A549 (cell line): ENCODE data around the gene SMIM9. TPM values are rescaled to one million over a fixed set of nuclear protein-coding genes. Genes with fewer than 3 reads are reported as not detected.
A peak's percentile ranks its signal among the peaks of the same experiment; 100 is the strongest.

Experiments used
- ATAC-seq, 2 experiments: fragments of 200-7000 bp in 1 of 2; fragments of >200 bp in 1 of 2; cut with Nextera tagmentation in 1 of 2; cut with Tn5 transposase in 1 of 2; 3 replicates each; pipeline versions ENCODE4 v1.8.0 to v1.9.1; 2018 to 2020; ENCODE audit warnings: mild to moderate bottlenecking in 1 of 2, moderate library complexity in 1 of 2
- CTCF ChIA-PET: fragments of 300-600 bp; sonication (Branson Sonifier 250); formaldehyde crosslinking; extraction: SDS; loops from one replicate; lab custom pipeline; 2021; ENCODE audit warnings: antibody characterized with exemption, inconsistent platforms; lab: Yijun Ruan, JAX
- POLR2A ChIA-PET: fragments of 350-600 bp; formaldehyde crosslinking; extraction: SDS; loops from one replicate; lab custom pipeline; 2021; ENCODE audit warnings: antibody characterized with exemption, inconsistent platforms; lab: Yijun Ruan, JAX
- DNase-seq, 2 experiments: peaks; one replicate each; pipeline versions ENCODE4 v3.0.0 to v3.0.0-alpha.2; 2011 to 2016; ENCODE audit warnings: low read depth in 1 of 2, low spot score in 1 of 2
- FAIRE-seq: peaks from 2 replicates; lab custom pipeline; 2011; peaks lifted over from hg19 to GRCh38; lab: Jason Lieb, UNC
- H3K27ac ChIP-seq, 2 experiments: fragments of >200 bp; sonication (Bioruptor Twin); formaldehyde crosslinking; 3 replicates each; pipeline ENCODE4 v1.5.1; 2016 to 2017
- H3K4me1 ChIP-seq: fragments of >200 bp; sonication (Bioruptor Twin); formaldehyde crosslinking; 3 replicates; pipeline ENCODE4 v1.6.1; 2016
- H3K4me2 ChIP-seq: fragments of >200 bp; sonication (Bioruptor Twin); formaldehyde crosslinking; 3 replicates; pipeline ENCODE4 v1.6.1; 2016
- H3K4me3 ChIP-seq: fragments of >200 bp; sonication (Bioruptor Twin); formaldehyde crosslinking; 3 replicates; pipeline ENCODE4 v1.5.1; 2016
- H3K9me3 ChIP-seq: fragments of >200 bp; sonication (Bioruptor Twin); formaldehyde crosslinking; 3 replicates; pipeline ENCODE4 v1.6.1; 2016
- ATOH8 ChIP-seq: fragments of 250-450 bp; sonication (Bioruptor Pico); IDR thresholded peaks from 2 replicates; pipeline ENCODE4 v1.5.0; 2020; ENCODE audit warnings: low read depth, mild to moderate bottlenecking, moderate library complexity
- CBX2 ChIP-seq: fragments of 200-600 bp; sonication (generic); IDR thresholded peaks from 2 replicates; pipeline ENCODE4 v1.6.1; 2016; ENCODE audit warnings: low read depth, mild to moderate bottlenecking, borderline replicate concordance
- CBX8 ChIP-seq: fragments of 200-600 bp; sonication (generic); IDR thresholded peaks from 2 replicates; pipeline ENCODE4 v1.6.1; 2016
- CHD4 ChIP-seq: fragments of 200-600 bp; sonication (generic); IDR thresholded peaks from 2 replicates; pipeline ENCODE4 v1.6.1; 2016; ENCODE audit warnings: antibody characterized with exemption, mild to moderate bottlenecking, borderline replicate concordance
- ESRRA ChIP-seq: fragments of 150-350 bp; IDR thresholded peaks from 2 replicates; pipeline ENCODE4 v1.6.1; 2014; ENCODE audit warnings: mild to moderate bottlenecking, low read length, borderline replicate concordance
- FOSB ChIP-seq: fragments of 250-450 bp; sonication (Bioruptor Pico); IDR thresholded peaks from 2 replicates; pipeline ENCODE4 v1.5.0; 2020; ENCODE audit warnings: mild to moderate bottlenecking, moderate library complexity
- HEYL ChIP-seq: fragments of 250-450 bp; sonication (Bioruptor Pico); IDR thresholded peaks from 2 replicates; pipeline ENCODE4 v1.8.0; 2021; ENCODE audit warnings: mild to moderate bottlenecking, moderate library complexity
- JUNB ChIP-seq: fragments of >200 bp; sonication (Bioruptor Twin); formaldehyde crosslinking; IDR thresholded peaks from 2 replicates; pipeline ENCODE4 v1.6.1; 2016
- MAFK ChIP-seq: fragments of 450-650 bp; IDR thresholded peaks from 2 replicates; pipeline ENCODE4 v1.6.1; 2014; ENCODE audit not compliant: partially characterized antibody
- MAZ ChIP-seq: fragments of 150-350 bp; IDR thresholded peaks from 2 replicates; pipeline ENCODE4 v1.6.1; 2014; ENCODE audit warnings: antibody characterized with exemption, low read depth, low read length, borderline replicate concordance
- NR3C1 ChIP-seq: fragments of >200 bp; sonication (Bioruptor Twin); formaldehyde crosslinking; IDR thresholded peaks from 3 replicates; pipeline ENCODE4 v1.6.1; 2017
- PHF8 ChIP-seq: fragments of 200-600 bp; sonication (generic); IDR thresholded peaks from 2 replicates; pipeline ENCODE4 v1.6.1; 2016; ENCODE audit warnings: low read depth, mild to moderate bottlenecking, antibody characterized with exemption, moderate library complexity, borderline replicate concordance
- RAD21 ChIP-seq, 2 experiments: fragments of >200 bp in 1 of 2; sonication (Bioruptor Twin) in 1 of 2; formaldehyde crosslinking in 1 of 2; IDR thresholded peaks in 1 of 2; conservative IDR thresholded peaks in 1 of 2; 2 replicates in 1 of 2; 3 replicates in 1 of 2; pipeline ENCODE4 v1.6.1; 2012 to 2018; ENCODE audit warnings: inconsistent platforms in 1 of 2
- RARB ChIP-seq: fragments of 250-450 bp; sonication (Bioruptor Pico); IDR thresholded peaks from 2 replicates; pipeline ENCODE4 v1.8.0; 2021; ENCODE audit warnings: mild to moderate bottlenecking, moderate library complexity
- REST ChIP-seq: fragments of 200-600 bp; sonication (generic); IDR thresholded peaks from 2 replicates; pipeline ENCODE4 v1.6.1; 2016; ENCODE audit warnings: antibody characterized with exemption, mild to moderate bottlenecking, moderate library complexity
- SREBF2 ChIP-seq: fragments of 450-650 bp; IDR thresholded peaks from 2 replicates; pipeline ENCODE4 v1.6.1; 2014; ENCODE audit warnings: mild to moderate bottlenecking, moderate library complexity
- TP53 ChIP-seq: fragments of 250-450 bp; sonication (Bioruptor Pico); IDR thresholded peaks from 2 replicates; pipeline ENCODE4 v1.5.0; 2021; ENCODE audit warnings: mild to moderate bottlenecking, moderate library complexity
- ZFP36 ChIP-seq: fragments of 450-650 bp; IDR thresholded peaks from 2 replicates; pipeline ENCODE4 v1.6.1; 2014; ENCODE audit warnings: borderline replicate concordance; ENCODE audit not compliant: partially characterized antibody
- ZNF302 ChIP-seq: fragments of 250-450 bp; sonication (Bioruptor Pico); IDR thresholded peaks from 2 replicates; pipeline ENCODE4 v1.9.0; 2021; ENCODE audit warnings: inconsistent platforms, mild to moderate bottlenecking, moderate library complexity
- WGBS: methylation state at CpG from one replicate; pipeline ENCODE4 v1.1.6; 2017; ENCODE audit errors: missing lambda C conversion rate; 5-methylcytosine and 5-hydroxymethylcytosine counted together
- polyA plus RNA-seq, 4 experiments: library from polyadenylated mRNA; depleted of rRNA in 3 of 4; stranded (reverse); fragments of >200 nt; fragmentation: RNase III in 1 of 4; extraction: RNeasy Plus Mini Kit Qiagen cat#74134 plus additional on column Dnase treatment in 1 of 4; gene quantifications; 2 replicates in 3 of 4; 3 replicates in 1 of 4; pipeline ENCODE4 v1.2.3, GENCODE V29; 2011 to 2017
- TF ChIP-seq, protein P1 (sequence below): fragments of 150-350 bp; IDR thresholded peaks from 2 replicates; pipeline ENCODE4 v1.6.1; 2014; ENCODE audit warnings: low read depth, mild to moderate bottlenecking, low read length
- TF ChIP-seq, protein P2 (sequence below): IDR thresholded peaks from 2 replicates; pipeline ENCODE4 v1.6.1; 2012; ENCODE audit warnings: low read depth, borderline replicate concordance
- TF ChIP-seq, protein P3 (sequence below): IDR thresholded peaks from 2 replicates; pipeline ENCODE4 v1.6.1; 2012

The SMIM9 gene
- polyA plus RNA-seq, 2 of the 4 experiments (the other 2 are of a cell fraction): not detected

GRCh38 chrX:154776753-154777152 lies 57.7 kb downstream of the SMIM9 start:
- Histone ChIP-seq H3K4me3 (no peak overlapping the region), H3K4me2 (no peak overlapping the region), H3K9me3 (no peaks in the 10 kb centered on the region), H3K27ac (no peak overlapping the region), H3K4me1 (no peaks in the 10 kb centered on the region)
- ATAC-seq: no peak
- ChIA-PET CTCF (interaction anchor here (2.4 kb wide), 1 partner anchor 28 kb away, joined by 6 read pairs; no protein-coding TSS in a partner anchor), POLR2A (interaction anchor here (1.0 kb wide), 1 partner anchor 15 kb away, joined by 6 read pairs; no protein-coding TSS in a partner anchor)
- no peak for FAIRE-seq
- 93% methylated on average over 2 of the region's 2 CpGs for WGBS
- no peak for DNase-seq
- TF ChIP-seq REST (no peak), PHF8 (no peak), SREBF2 (no peak), TP53 (CRISPR knock-in tag) (no peak), MAFK (no peak), JUNB (no peak)

- DNase-seq: no peak
- Histone ChIP-seq H3K4me3 (no peak overlapping the region), H3K4me1 (no peaks in the 10 kb centered on the region), H3K9me3 (no peaks in the 10 kb centered on the region; the same call in 2 of the 3 replicates), H3K4me2 (no peak overlapping the region), H3K27ac (no peak overlapping the region)
- no peak for FAIRE-seq
- ATAC-seq: peak; percentile 47 to 58; a peak in 4 of 6 replicates
- POLR2A ChIA-PET: interaction anchor here (0.7 to 1.0 kb wide), 2 partner anchors 14 to 22 kb away, joined by 3 to 6 read pairs; no protein-coding TSS in a partner anchor
- no peak for TF ChIP-seq FOSB (CRISPR knock-in tag)
- TF ChIP-seq HEYL: no peak
- TF ChIP-seq ESRRA: no peak
- TF ChIP-seq CHD4: no peak
- no peak for TF ChIP-seq ZNF302 (CRISPR knock-in tag)
- CTCF ChIA-PET: interaction anchor here (0.9 to 2.4 kb wide), 2 partner anchors 11 to 27 kb away, joined by 3 to 6 read pairs; no protein-coding TSS in a partner anchor
- WGBS: 91% methylated on average over 14 of the region's 15 CpGs
These were observed 58.8 kb downstream of the SMIM9 start for GRCh38 chrX:154775419-154776349.

DNA sequence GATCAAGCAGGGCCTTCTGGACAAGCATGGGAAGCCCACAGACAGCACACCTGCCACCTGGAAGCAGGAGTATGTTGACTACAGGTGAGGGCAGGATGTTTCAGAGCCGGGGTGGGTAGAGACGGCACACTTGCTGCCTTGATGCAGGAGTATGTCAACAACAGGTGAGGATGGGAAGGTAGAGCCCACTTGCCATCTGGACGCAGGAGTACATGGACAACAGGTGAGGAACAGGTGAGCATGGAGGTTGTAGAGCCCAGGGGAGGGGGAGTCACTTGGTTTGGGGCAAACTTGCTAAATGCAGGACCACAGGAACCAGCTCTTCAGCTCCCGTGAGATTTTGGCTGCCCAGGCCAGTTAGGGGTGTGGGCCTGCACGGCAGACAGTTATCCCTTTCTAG lies 59.8 kb downstream of the SMIM9 start:
- Histone ChIP-seq H3K4me1 (no peaks in the 10 kb centered on the region), H3K9me3 (no peaks in the 10 kb centered on the region; the same call in 2 of the 3 replicates), H3K4me2 (no peak overlapping the region), H3K4me3 (no peak overlapping the region)
- DNase-seq (no peak), ATAC-seq (no peak), FAIRE-seq (no peak)
- WGBS: 98% methylated on average over 5 of the region's 5 CpGs
- ChIA-PET POLR2A (no interaction called here), CTCF (no interaction called here)
- TF ChIP-seq, protein P1, sequence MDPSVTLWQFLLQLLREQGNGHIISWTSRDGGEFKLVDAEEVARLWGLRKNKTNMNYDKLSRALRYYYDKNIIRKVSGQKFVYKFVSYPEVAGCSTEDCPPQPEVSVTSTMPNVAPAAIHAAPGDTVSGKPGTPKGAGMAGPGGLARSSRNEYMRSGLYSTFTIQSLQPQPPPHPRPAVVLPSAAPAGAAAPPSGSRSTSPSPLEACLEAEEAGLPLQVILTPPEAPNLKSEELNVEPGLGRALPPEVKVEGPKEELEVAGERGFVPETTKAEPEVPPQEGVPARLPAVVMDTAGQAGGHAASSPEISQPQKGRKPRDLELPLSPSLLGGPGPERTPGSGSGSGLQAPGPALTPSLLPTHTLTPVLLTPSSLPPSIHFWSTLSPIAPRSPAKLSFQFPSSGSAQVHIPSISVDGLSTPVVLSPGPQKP: no peak
- TF ChIP-seq ATOH8 (CRISPR knock-in tag) (no peak), RAD21 (conservative IDR thresholded peaks at IDR 0.05 in 1 of 2, IDR thresholded peaks at IDR 0.05 in 1 of 2) (no peak), CBX2 (no peak), ZFP36 (no peak), NR3C1 (no peak), MAFK (no peak), CBX8 (no peak), MAZ (no peak), RARB (no peak)
- TF ChIP-seq, protein P2, sequence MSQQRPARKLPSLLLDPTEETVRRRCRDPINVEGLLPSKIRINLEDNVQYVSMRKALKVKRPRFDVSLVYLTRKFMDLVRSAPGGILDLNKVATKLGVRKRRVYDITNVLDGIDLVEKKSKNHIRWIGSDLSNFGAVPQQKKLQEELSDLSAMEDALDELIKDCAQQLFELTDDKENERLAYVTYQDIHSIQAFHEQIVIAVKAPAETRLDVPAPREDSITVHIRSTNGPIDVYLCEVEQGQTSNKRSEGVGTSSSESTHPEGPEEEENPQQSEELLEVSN: no peak
- TF ChIP-seq, protein P3, sequence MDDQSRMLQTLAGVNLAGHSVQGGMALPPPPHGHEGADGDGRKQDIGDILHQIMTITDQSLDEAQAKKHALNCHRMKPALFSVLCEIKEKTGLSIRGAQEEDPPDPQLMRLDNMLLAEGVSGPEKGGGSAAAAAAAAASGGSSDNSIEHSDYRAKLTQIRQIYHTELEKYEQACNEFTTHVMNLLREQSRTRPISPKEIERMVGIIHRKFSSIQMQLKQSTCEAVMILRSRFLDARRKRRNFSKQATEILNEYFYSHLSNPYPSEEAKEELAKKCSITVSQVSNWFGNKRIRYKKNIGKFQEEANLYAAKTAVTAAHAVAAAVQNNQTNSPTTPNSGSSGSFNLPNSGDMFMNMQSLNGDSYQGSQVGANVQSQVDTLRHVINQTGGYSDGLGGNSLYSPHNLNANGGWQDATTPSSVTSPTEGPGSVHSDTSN: no peak
- TF ChIP-seq, all 56 proteins: peak for 0
- H3K27ac ChIP-seq: no peak overlapping the region
